ENCODE measurements around the gene ARAP1.

DNA sequence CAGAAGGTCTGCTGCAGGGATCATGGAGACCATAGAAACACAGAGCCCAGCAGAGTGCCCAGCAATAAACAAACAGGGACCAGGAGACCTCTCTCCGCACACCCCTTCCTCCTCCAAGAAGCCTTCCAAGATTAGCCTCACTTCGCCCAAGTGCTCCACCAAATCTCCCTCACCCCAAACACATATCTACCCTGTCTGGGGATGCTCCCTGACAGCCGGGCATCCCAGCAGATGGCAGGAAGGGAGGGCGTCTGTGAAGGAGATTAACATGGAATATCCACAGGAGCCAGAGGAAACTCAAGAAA, 26.5 kb downstream of the ARAP1 start:
- TF ChIP-seq, protein P1, sequence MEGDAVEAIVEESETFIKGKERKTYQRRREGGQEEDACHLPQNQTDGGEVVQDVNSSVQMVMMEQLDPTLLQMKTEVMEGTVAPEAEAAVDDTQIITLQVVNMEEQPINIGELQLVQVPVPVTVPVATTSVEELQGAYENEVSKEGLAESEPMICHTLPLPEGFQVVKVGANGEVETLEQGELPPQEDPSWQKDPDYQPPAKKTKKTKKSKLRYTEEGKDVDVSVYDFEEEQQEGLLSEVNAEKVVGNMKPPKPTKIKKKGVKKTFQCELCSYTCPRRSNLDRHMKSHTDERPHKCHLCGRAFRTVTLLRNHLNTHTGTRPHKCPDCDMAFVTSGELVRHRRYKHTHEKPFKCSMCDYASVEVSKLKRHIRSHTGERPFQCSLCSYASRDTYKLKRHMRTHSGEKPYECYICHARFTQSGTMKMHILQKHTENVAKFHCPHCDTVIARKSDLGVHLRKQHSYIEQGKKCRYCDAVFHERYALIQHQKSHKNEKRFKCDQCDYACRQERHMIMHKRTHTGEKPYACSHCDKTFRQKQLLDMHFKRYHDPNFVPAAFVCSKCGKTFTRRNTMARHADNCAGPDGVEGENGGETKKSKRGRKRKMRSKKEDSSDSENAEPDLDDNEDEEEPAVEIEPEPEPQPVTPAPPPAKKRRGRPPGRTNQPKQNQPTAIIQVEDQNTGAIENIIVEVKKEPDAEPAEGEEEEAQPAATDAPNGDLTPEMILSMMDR (conservative IDR thresholded peaks at IDR 0.05), result no peak
- TF ChIP-seq EZH2 (IDR thresholded peaks at IDR 0.05; ENCODE audit: low read depth), result no peak
